Right lobe of liver (tissue), 4 donors: ENCODE measurements around the gene NRXN2.

Source experiments
- POLR2A ChIP-seq: fragments of 450-650 bp; IDR thresholded peaks from one replicate; pipeline ENCODE4 v1.6.1; 2017; ENCODE audit warnings: antibody characterized with exemption, mild to moderate bottlenecking
- TF ChIP-seq, protein P1 (sequence below), 4 donors: fragments of 200-600 bp in 3 of 4; fragments of 450-650 bp in 1 of 4; IDR thresholded peaks; one replicate each; pipeline versions ENCODE4 v1.5.1 to v1.8.0; 2016 to 2022; ENCODE audit warnings: antibody characterized with exemption in 4 of 4, mild to moderate bottlenecking in 2 of 4
- donor health status: DM: no; HTN: no; CAD: no.
- donor health status: DM: no; HTN: no; CAD: no.
- donor health status: DM: no; HTN: yes; CAD: no.

DNA sequence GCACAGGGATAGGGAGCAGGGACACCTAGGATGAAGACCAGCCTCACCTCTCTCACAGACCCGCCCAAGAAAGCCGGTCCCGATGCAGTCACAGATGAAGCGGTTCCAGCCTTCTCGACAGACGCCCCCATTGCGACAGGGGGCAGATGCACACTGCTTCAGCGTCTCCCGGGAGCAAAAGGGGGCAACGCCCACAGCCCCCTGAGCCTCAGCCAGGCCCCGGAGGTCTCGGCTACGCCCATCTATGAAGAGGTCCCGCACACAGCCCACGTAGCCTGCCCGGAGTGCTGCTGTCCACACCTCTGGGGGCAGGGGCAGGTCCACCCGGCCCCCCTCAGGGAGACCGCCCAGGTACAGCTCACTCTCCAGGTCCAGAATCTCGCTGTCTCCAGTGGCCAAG lies 62.3 kb downstream of the NRXN2 start:
- TF ChIP-seq POLR2A, result no peak
- TF ChIP-seq, protein P1, sequence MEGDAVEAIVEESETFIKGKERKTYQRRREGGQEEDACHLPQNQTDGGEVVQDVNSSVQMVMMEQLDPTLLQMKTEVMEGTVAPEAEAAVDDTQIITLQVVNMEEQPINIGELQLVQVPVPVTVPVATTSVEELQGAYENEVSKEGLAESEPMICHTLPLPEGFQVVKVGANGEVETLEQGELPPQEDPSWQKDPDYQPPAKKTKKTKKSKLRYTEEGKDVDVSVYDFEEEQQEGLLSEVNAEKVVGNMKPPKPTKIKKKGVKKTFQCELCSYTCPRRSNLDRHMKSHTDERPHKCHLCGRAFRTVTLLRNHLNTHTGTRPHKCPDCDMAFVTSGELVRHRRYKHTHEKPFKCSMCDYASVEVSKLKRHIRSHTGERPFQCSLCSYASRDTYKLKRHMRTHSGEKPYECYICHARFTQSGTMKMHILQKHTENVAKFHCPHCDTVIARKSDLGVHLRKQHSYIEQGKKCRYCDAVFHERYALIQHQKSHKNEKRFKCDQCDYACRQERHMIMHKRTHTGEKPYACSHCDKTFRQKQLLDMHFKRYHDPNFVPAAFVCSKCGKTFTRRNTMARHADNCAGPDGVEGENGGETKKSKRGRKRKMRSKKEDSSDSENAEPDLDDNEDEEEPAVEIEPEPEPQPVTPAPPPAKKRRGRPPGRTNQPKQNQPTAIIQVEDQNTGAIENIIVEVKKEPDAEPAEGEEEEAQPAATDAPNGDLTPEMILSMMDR (IDR thresholded peaks at IDR 0.05), result no peak
